ENCODE measurements around the gene ITGAE. TPM values are rescaled to one million over a fixed set of nuclear protein-coding genes. Genes with fewer than 3 reads are reported as not detected.

ITGAE gene
- total and polyA plus RNA-seq, 2 experiments from 2014 or later, result 11.7 to 44.9 TPM

DNA sequence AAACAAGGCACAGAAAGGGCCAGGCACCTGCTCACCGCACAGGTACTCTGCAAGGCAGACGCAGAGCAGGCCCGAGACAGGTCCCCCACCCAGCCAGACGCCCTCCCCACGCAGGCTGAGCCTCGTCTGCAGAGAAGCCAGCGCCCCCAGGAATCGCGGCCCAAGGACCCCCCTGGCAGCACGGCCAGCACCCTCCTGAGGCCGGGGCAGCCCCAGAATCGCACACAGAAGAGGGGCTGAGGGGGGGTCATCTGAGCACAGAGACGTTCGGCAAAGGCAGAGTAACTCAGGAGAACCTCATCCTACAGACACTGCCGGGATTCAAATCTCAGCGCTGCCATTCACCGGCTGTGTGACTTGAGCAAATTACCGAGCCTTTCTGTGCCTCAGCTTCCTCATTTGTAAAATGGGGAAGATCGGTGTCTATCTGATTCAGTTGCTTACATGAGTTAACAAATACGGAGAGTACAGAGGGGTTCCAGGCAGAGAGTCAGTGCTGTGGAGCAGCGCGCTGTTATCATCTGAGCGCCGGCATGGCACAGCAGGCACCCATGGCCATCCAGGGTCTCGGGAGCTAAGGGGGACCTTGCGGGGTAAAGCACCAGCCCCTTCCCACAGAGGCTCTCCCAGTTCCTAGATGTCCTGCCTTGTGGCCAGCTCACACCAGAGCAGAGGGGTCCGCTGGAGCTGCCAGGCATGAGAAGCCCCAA lies 122.0 kb downstream of the ITGAE start (continued):
- no peak for TF ChIP-seq REST (IDR thresholded peaks at IDR 0.05; ENCODE audit: unreplicated experiment)
- TF ChIP-seq POLR2AphosphoS5 (IDR thresholded peaks at IDR 0.05; ENCODE audit: low read depth), result no peak
- TF ChIP-seq CREB1 (CRISPR knock-in tag; IDR thresholded peaks at IDR 0.05; ENCODE audit: low read depth), result no peak
- TF ChIP-seq EZH2 (IDR thresholded peaks at IDR 0.05; ENCODE audit: low read depth, unreplicated experiment), result no peak
- TF ChIP-seq ZNF114 (CRISPR knock-in tag; IDR thresholded peaks at IDR 0.05), result no peak
- no peak for TF ChIP-seq ETS1 (IDR thresholded peaks at IDR 0.05)
- TF ChIP-seq CTCF (conservative IDR thresholded peaks at IDR 0.05; ENCODE audit: low read depth in 2 of 2), result no peak
- TF ChIP-seq ZNF331 (CRISPR knock-in tag; IDR thresholded peaks at IDR 0.05; ENCODE audit: low read depth), result no peak
- no peak for TF ChIP-seq NANOG (IDR thresholded peaks at IDR 0.05; ENCODE audit: borderline replicate concordance)

DNA sequence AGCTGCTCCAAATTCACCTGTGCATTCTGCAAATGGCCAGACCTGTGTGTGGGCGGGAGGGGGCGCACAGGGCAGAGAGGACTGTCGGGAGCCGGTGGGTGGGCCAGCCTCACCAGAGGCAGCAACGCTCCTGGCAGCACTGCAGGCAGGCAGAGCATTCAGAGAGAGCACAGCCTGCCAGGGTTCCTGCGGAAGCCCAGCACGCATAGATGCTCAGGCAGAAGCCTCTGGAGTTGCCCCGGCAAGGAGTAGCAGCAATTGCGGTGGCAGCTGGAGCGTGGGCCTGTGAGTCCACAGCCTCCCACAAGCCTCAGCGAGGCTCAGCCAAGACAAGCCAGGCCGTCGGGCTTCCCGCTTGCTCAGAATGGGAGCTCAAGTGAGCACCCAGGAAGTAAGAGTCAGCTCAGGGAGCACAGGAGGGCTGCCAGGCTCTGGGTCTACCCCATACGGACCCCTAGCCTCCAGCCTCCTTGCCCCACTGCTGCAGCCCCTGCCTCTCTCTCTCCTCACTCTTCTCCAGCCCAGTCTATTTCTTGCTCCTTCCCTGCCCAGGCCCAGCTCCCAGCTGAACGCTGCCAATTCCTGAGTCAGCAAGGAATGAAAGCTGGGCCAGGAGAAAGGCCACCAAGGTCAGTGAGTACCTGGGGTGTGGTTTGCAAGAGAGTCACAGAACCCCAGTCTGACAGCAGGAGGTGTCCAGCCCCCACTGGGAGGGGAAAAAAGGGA lies 122.7 kb downstream of the ITGAE start:
- Histone ChIP-seq H3K4me2 (no peak overlapping the region), H4K20me1 (replicated peaks; ENCODE audit: insufficient read depth) (no peaks in the 10 kb centered on the region), H3K4me3 (no peak overlapping the region), H3K9me2 (ENCODE audit: insufficient read depth) (no peaks in the 10 kb centered on the region), H3K36me3 (ENCODE audit: insufficient read depth) (no peaks in the 10 kb centered on the region), H3F3A (replicated peaks; ENCODE audit: low read depth) (0 out of 2 replicates have a peak, but pooled peaks cover under 1% of the 10 kb centered on the region), H3K79me2 (replicated peaks; ENCODE audit: insufficient read depth) (no peaks in the 10 kb centered on the region), H2AFZ (no peak overlapping the region), H3K27ac (ENCODE audit: low read depth) (no peak overlapping the region), H3K27me3 (ENCODE audit: insufficient read depth) (no peaks in the 10 kb centered on the region), H3K4me1 (ENCODE audit: insufficient read depth) (no peaks in the 10 kb centered on the region)
- Mint-ChIP-seq H3K4me3 (no peak overlapping the region), H3K4me1 (peaks cover 10% of the 10 kb centered on the region), H3K27ac (no peak overlapping the region), H3K27me3 (ENCODE audit: insufficient read depth, low read depth, poor library complexity) (peaks cover 2% of the 10 kb centered on the region), H3K9me3 (no peaks in the 10 kb centered on the region), H3K36me3 (ENCODE audit: low read depth) (no peaks in the 10 kb centered on the region)
- peak; percentile 75 for DNase-seq (ENCODE audit: low spot score)
- TF ChIP-seq CREB1 (CRISPR knock-in tag; IDR thresholded peaks at IDR 0.05; ENCODE audit: low read depth) (no peak), CTCF (conservative IDR thresholded peaks at IDR 0.05; ENCODE audit: low read depth in 2 of 2) (peak; percentile 31 to 59; a peak in 3 of 4 replicates)
- peak; percentile 84 for ATAC-seq

Measured in GM23338 (cell line).